ENCODE measurements around the gene TINAG. TPM values are rescaled to one million over a fixed set of nuclear protein-coding genes. Genes with fewer than 3 reads are reported as not detected.

Gene TINAG
- total RNA-seq, 4 donors from 2014 or later = not detected

DNA sequence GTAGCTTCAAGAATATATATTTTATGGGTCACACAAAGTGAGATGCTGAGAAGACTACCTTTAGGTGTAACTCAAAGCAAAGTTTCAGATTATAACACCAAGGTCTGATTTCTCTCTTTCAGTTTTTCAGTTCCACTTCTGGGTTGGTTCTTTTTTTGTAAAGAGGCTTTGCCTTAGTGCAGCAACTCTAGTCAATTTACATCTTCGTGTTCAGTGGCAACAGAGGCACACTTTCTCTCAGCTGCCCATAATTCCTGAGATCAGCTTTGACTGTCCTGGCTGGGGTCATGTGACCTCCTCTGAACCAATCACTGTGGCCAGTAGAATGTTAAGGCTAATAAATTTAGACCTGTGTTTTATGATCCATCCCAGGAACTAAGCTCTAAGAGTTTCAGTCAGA is 120.2 kb downstream of the TINAG start:
- no peak for DNase-seq (ENCODE audit: low spot score in 2 of 2)
- intact Hi-C loops (cut with DNase I; ENCODE audit: low total_unique reads) = no loop called here
- 57 to 63% methylated on average over 1 of the region's 1 CpG for WGBS, 2 donors
- no peak overlapping the region for H3K4me3 ChIP-seq (ENCODE audit: low read depth, poor library complexity, severe bottlenecking)
- TF ChIP-seq POLR2A (IDR thresholded peaks at IDR 0.05) = no peak
- TF ChIP-seq, protein P1, sequence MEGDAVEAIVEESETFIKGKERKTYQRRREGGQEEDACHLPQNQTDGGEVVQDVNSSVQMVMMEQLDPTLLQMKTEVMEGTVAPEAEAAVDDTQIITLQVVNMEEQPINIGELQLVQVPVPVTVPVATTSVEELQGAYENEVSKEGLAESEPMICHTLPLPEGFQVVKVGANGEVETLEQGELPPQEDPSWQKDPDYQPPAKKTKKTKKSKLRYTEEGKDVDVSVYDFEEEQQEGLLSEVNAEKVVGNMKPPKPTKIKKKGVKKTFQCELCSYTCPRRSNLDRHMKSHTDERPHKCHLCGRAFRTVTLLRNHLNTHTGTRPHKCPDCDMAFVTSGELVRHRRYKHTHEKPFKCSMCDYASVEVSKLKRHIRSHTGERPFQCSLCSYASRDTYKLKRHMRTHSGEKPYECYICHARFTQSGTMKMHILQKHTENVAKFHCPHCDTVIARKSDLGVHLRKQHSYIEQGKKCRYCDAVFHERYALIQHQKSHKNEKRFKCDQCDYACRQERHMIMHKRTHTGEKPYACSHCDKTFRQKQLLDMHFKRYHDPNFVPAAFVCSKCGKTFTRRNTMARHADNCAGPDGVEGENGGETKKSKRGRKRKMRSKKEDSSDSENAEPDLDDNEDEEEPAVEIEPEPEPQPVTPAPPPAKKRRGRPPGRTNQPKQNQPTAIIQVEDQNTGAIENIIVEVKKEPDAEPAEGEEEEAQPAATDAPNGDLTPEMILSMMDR (IDR thresholded peaks at IDR 0.05) = no peak

DNA sequence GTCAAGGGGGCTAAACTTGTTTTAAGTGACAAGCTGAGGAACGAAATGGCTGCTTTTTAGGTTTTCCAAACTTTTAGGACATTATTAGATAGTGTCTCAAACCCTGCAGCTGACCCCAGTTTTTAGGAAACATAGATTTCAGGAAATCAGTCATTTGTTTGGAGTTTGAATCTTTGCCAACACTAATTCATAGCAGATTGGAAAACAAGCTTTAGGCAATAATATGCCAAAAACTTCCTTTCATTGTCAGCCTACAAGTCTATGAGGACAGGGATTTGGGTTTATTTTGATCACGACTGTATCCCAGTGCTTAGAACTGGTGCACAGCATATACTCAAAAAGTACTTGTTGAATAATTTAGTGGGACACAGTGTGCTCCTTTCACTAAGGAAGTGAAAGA is 123.2 kb downstream of the TINAG start:
- 36 to 38% methylated on average over 2 of the region's 2 CpGs for WGBS, 2 donors
- TF ChIP-seq POLR2A (IDR thresholded peaks at IDR 0.05) = no peak
- TF ChIP-seq, protein P1 (IDR thresholded peaks at IDR 0.05) = no peak
- intact Hi-C loops (cut with DNase I; ENCODE audit: low total_unique reads) = no loop called here
- no peak for DNase-seq (ENCODE audit: low spot score in 2 of 2)
- no peak overlapping the region for H3K4me3 ChIP-seq (ENCODE audit: low read depth, poor library complexity, severe bottlenecking)

Other genes with a start within 250 kb of the TINAG start
- 10 to 100 TPM in 2 of 4 donors, 1 to 10 TPM in 2; 4.0 to 20.6 (median 10.1) TPM for gene MLIP, start 197.0 kb upstream of the TINAG start, total RNA-seq

All from lower leg skin (tissue), 4 donors.